Activated T-cell treated with anti-CD3 and anti-CD28 coated beads, Interleukin-2, amount 50 U/mL, for 24 hours (primary cell): ENCODE data around the gene FBXL14.

ENCODE experiments used
- DNase-seq: peaks from one replicate; pipeline ENCODE4 v3.0.0-alpha.2; 2020
- H3K27ac Mint-ChIP-seq: 2 replicates; pipeline ENCODE4 v1.8.0; 2020; ENCODE audit warnings: mild to moderate bottlenecking, mixed read lengths
- H3K27me3 Mint-ChIP-seq: 2 replicates; pipeline ENCODE4 v1.8.0; 2020; ENCODE audit warnings: mixed read lengths
- H3K36me3 Mint-ChIP-seq: 2 replicates; pipeline ENCODE4 v1.8.0; 2020; ENCODE audit warnings: low read depth, mixed read lengths
- H3K4me1 Mint-ChIP-seq: 2 replicates; pipeline ENCODE4 v1.8.0; 2020; ENCODE audit warnings: low read depth, mixed read lengths
- H3K4me3 Mint-ChIP-seq: 2 replicates; pipeline ENCODE4 v1.8.0; 2020; ENCODE audit warnings: mild to moderate bottlenecking, moderate library complexity, mixed read lengths
- H3K9me3 Mint-ChIP-seq: 2 replicates; pipeline ENCODE4 v1.8.0; 2020; ENCODE audit warnings: mixed read lengths

The FBXL14 gene

GRCh38 chr12:1630827-1631591 is 36.6 kb upstream of the FBXL14 start:
- H3K4me3 Mint-ChIP-seq, result peak overlapping the region; percentile 46
- H3K27ac Mint-ChIP-seq, result no peak overlapping the region
- DNase-seq, result no peak
- H3K27me3 Mint-ChIP-seq, result peaks cover 88% of the 10 kb centered on the region
- H3K4me1 Mint-ChIP-seq, result peaks cover 19% of the 10 kb centered on the region
- H3K36me3 Mint-ChIP-seq, result no peaks in the 10 kb centered on the region
- no peaks in the 10 kb centered on the region for H3K9me3 Mint-ChIP-seq

GRCh38 chr12:1630133-1630826 is 35.9 kb upstream of the FBXL14 start:
- Mint-ChIP-seq H3K4me1 (peaks cover 19% of the 10 kb centered on the region), H3K9me3 (no peaks in the 10 kb centered on the region), H3K36me3 (no peaks in the 10 kb centered on the region), H3K4me3 (peak overlapping the region; percentile 54), H3K27me3 (peaks cover 81% of the 10 kb centered on the region), H3K27ac (no peak overlapping the region)
- DNase-seq, result peak; percentile 60

- Mint-ChIP-seq H3K9me3 (no peaks in the 10 kb centered on the region), H3K4me1 (peaks cover 19% of the 10 kb centered on the region), H3K4me3 (peak overlapping the region; percentile 54), H3K27me3 (peaks cover 74% of the 10 kb centered on the region), H3K36me3 (no peaks in the 10 kb centered on the region), H3K27ac (no peak overlapping the region)
- DNase-seq, result no peak
These were observed 35.2 kb upstream of the FBXL14 start for GRCh38 chr12:1629338-1630132.

DNA sequence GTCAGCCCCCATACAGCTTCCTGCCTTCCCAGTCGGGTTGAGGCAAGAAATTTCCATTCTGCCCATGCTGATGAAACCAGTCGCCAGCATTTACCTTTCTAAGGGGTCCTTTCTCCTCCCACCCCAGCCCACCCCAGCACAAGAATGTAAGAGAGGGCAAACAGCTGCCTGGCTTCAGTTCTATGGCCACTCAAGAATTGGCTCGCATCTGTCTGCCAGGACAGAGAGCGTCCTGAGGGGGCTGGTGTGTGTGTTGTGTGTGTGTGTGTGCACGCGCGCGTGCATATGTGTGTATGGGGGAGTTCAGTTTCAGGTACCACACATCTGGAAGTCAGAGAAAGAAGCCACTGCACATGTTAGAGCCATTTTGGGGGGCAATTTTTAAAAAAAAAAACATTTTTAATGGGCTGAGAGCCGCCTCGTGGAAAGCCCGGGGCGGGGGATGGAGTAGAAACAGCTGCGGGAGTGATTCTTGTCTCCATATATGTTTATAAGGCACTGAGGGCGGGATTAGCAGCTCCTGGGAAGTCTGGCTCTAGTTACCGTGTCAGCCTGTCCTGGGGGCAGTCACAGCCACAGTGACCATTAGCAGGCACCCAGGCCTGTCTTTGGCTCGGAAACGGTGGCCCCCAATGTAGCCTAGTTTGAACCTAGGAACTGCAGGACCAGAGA is 34.4 kb upstream of the FBXL14 start, which contains the start of gene WNT5B:
TSS of gene WNT5B (plus strand) at position 566 of the 672 bp plus-strand sequence. CDS start 2,124 bp downstream, outside the sequence.
- H3K27me3 Mint-ChIP-seq, result peaks cover 68% of the 10 kb centered on the region
- no peak within 1 kb of the TSS for H3K27ac Mint-ChIP-seq
- H3K4me3 Mint-ChIP-seq, result peak within 1 kb of the TSS; percentile 54
- H3K4me1 Mint-ChIP-seq, result peaks cover 19% of the 10 kb centered on the region
- no peak for DNase-seq
- H3K9me3 Mint-ChIP-seq, result no peaks in the 10 kb centered on the region
- H3K36me3 Mint-ChIP-seq, result no peaks in the 10 kb centered on the region

GRCh38 chr12:1622406-1622805 is 28.0 kb upstream of the FBXL14 start:
- no peak for DNase-seq
- peaks cover 11% of the 10 kb centered on the region for H3K4me1 Mint-ChIP-seq

DNA sequence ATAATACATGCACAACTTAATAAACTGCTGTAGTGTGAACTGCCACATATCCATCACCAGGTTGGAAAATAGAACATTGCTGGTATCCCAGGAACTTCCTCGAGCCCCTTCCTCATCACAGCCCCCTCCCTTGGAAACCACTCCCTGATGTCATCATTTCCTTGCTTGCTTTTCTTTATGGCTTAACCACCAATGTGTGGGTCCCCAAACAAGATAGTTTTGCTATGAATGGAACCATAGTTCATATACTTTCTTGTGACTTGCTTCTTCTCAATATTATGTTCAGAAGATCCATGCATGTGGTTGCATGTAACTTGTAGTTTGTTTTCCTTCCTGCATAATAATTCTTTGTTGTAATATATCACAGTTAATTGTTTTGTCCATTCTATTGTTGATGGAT is 25.7 kb upstream of the FBXL14 start:
- no peaks in the 10 kb centered on the region for H3K9me3 Mint-ChIP-seq
- peaks cover 18% of the 10 kb centered on the region for H3K27me3 Mint-ChIP-seq
- DNase-seq, result no peak
- no peak overlapping the region for H3K4me3 Mint-ChIP-seq
- H3K4me1 Mint-ChIP-seq, result peaks cover 18% of the 10 kb centered on the region
- H3K36me3 Mint-ChIP-seq, result no peaks in the 10 kb centered on the region
- no peak overlapping the region for H3K27ac Mint-ChIP-seq

More at GRCh38 chr12:1622406-1622805, 28.0 kb upstream of the FBXL14 start:
- H3K9me3 Mint-ChIP-seq, result no peaks in the 10 kb centered on the region
- H3K36me3 Mint-ChIP-seq, result no peaks in the 10 kb centered on the region
- H3K27ac Mint-ChIP-seq, result no peak overlapping the region
- H3K27me3 Mint-ChIP-seq, result peaks cover 21% of the 10 kb centered on the region
- H3K4me3 Mint-ChIP-seq, result no peak overlapping the region

DNA sequence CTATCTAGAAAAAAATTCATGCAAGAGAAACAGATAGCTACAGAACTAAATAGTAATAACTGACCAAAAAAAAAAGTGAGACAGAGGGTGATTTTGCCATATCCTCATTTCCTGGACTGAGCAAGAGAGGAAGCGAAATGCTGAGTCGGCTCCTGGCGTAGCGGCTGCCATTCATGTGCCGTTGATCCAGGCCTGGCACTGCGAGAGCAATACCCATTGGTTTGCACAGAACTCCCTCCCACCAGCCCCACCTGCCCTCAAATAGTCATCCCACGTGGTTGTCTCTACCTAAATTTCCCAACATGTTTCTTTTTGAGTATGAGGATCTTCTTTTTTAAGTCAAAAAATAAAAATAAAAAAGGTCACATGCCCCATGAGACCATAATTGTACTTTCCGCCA is 25.2 kb upstream of the FBXL14 start:
- no peaks in the 10 kb centered on the region for H3K36me3 Mint-ChIP-seq
- peaks cover 18% of the 10 kb centered on the region for H3K27me3 Mint-ChIP-seq
- H3K4me1 Mint-ChIP-seq, result peaks cover 18% of the 10 kb centered on the region
- H3K9me3 Mint-ChIP-seq, result no peaks in the 10 kb centered on the region
- H3K27ac Mint-ChIP-seq, result no peak overlapping the region
- DNase-seq, result no peak
- no peak overlapping the region for H3K4me3 Mint-ChIP-seq

GRCh38 chr12:1619159-1619558 is 24.8 kb upstream of the FBXL14 start:
- no peak for DNase-seq
- Mint-ChIP-seq H3K4me1 (peaks cover 18% of the 10 kb centered on the region), H3K36me3 (no peaks in the 10 kb centered on the region), H3K4me3 (no peak overlapping the region), H3K9me3 (no peaks in the 10 kb centered on the region), H3K27me3 (peaks cover 18% of the 10 kb centered on the region), H3K27ac (no peak overlapping the region)

GRCh38 chr12:1618489-1618888 is 24.1 kb upstream of the FBXL14 start:
- Mint-ChIP-seq H3K9me3 (no peaks in the 10 kb centered on the region), H3K27me3 (peaks cover 18% of the 10 kb centered on the region), H3K36me3 (no peaks in the 10 kb centered on the region), H3K27ac (no peak overlapping the region), H3K4me3 (no peak overlapping the region), H3K4me1 (peaks cover 18% of the 10 kb centered on the region)
- DNase-seq, result no peak

DNA sequence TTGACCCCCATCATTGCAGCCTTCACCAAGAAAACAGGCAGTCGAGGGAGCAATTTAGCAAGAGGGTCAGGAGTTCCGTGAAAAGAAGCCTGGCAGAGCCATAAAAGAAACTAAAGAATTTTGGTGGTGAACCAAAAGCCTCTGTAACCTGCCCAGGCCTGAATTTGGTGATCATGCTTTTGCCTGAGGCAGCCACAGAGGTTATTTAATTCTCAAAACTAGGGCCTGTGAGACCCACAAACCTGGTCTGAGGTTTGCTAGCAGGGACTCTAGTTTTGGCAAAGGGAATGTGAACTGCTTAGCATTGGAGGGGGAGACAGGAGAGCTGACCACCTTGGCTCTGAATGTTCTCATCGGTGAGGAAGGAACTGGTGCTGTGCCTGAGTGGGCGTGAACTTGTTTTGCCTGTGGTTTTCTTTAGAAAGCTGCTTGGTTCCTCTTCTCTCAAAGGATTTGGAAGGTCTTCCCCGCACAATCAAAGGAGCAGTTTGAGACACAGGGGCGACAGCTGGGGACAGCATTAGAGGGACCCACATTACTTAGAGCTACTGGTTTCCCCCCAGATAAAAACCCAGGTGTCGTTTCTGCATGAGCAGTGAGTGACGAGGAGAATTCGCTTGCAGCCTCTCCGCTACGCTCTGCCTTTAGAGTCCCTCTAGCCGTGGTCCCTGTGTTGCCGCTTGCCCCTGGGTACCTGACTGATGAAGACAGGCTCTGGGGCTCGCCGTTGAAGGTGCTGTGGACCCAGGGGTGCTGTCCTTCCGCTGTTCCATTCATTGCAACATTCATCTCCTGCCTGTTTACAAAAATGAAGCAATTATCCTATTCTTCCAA is 22.1 kb upstream of the FBXL14 start:
- no peak overlapping the region for H3K27ac Mint-ChIP-seq
- H3K4me3 Mint-ChIP-seq, result no peak overlapping the region
- H3K36me3 Mint-ChIP-seq, result no peaks in the 10 kb centered on the region
- DNase-seq, result no peak
- H3K9me3 Mint-ChIP-seq, result no peaks in the 10 kb centered on the region
- H3K4me1 Mint-ChIP-seq, result peaks cover 18% of the 10 kb centered on the region
- peaks cover 18% of the 10 kb centered on the region for H3K27me3 Mint-ChIP-seq

DNA sequence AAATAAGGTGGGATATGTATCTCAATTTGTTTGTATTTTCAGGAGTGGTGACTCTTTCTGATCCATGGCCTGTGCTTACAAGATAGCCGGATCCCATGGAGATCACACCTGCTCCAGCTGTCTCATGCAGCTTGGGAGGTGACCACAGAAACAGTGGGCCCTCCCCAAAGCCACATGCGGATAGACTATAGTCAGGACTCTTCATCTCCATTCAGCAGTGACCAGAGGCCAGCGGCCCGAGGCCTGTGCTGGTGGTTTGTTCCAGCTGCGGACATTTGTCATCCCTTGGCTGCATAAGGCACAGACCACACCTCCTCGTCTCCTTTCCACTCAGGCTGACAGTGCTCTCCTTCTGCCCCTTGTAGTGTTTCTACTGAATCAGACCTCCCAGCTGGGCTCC is 20.0 kb upstream of the FBXL14 start:
- Mint-ChIP-seq H3K4me3 (no peak overlapping the region), H3K27ac (no peak overlapping the region), H3K27me3 (peaks cover 15% of the 10 kb centered on the region), H3K4me1 (peaks cover 10% of the 10 kb centered on the region), H3K9me3 (no peaks in the 10 kb centered on the region), H3K36me3 (no peaks in the 10 kb centered on the region)
- no peak for DNase-seq

DNA sequence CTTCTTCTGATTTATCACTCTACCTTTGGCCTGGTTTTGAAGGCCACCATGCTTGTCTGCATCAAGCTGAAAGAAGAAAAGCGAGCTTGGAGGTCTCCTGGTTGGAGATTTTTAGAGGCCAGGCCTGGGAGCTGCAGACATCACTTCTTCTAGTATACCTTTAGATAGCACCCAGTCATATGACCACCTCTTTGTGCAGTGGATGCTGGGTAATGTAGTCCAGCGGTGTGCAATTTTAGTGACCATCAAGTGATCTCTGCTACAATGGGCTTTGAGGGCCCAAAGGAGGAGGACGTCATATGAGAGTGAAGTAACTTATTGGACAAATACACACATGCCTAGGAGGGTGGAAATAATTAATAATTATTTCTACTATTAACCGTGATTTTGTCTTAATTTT is 19.5 kb upstream of the FBXL14 start:
- H3K36me3 Mint-ChIP-seq, result no peaks in the 10 kb centered on the region
- no peak overlapping the region for H3K4me3 Mint-ChIP-seq
- peaks cover 15% of the 10 kb centered on the region for H3K27me3 Mint-ChIP-seq
- H3K27ac Mint-ChIP-seq, result no peak overlapping the region
- peaks cover 8% of the 10 kb centered on the region for H3K4me1 Mint-ChIP-seq
- no peaks in the 10 kb centered on the region for H3K9me3 Mint-ChIP-seq
- DNase-seq, result no peak

GRCh38 chr12:1611803-1612572 is 17.6 kb upstream of the FBXL14 start:
- DNase-seq, result no peak
- peaks cover 7% of the 10 kb centered on the region for H3K27me3 Mint-ChIP-seq
- H3K4me1 Mint-ChIP-seq, result peaks cover 8% of the 10 kb centered on the region
- H3K27ac Mint-ChIP-seq, result no peak overlapping the region
- no peak overlapping the region for H3K4me3 Mint-ChIP-seq
- no peaks in the 10 kb centered on the region for H3K36me3 Mint-ChIP-seq
- no peaks in the 10 kb centered on the region for H3K9me3 Mint-ChIP-seq
